Left renal pelvis (tissue), 4 donors: Measurements from ENCODE around the gene OR52J3. TPM values are rescaled to one million over a fixed set of nuclear protein-coding genes. Genes with fewer than 3 reads are reported as not detected.

Experiments
- DNase-seq, 4 donors: peaks; one replicate each; pipeline ENCODE4 v3.0.0-alpha.2; 2013; ENCODE audit warnings: low read depth in 4 of 4, low spot score in 3 of 4
- polyA plus RNA-seq, 4 donors: library from polyadenylated mRNA; unstranded; fragments of 120-200 nt; gene quantifications; one replicate each; pipeline ENCODE4 v1.2.1, GENCODE V29; 2013; ENCODE audit not compliant: insufficient read length in 4 of 4

OR52J3 gene
- polyA plus RNA-seq, 4 donors = not detected

- no peak for DNase-seq
Observed at GRCh38 chr11:5092821-5093585, 46.7 kb downstream of the OR52J3 start.

- DNase-seq = no peak
Observed at GRCh38 chr11:5096011-5096410, 49.7 kb downstream of the OR52J3 start.

Other genes starting within 250 kb of the OR52J3 start
- gene OR52R1, start 242.1 kb upstream of the OR52J3 start, polyA plus RNA-seq = not detected
- not detected for gene OR51F2, start 225.2 kb upstream of the OR52J3 start, polyA plus RNA-seq
- gene OR51S1, start 197.3 kb upstream of the OR52J3 start, polyA plus RNA-seq = not detected
- gene OR51T1, start 164.6 kb upstream of the OR52J3 start, polyA plus RNA-seq = not detected
- not detected for gene OR51A7, start 142.7 kb upstream of the OR52J3 start, polyA plus RNA-seq
- under 1 TPM in 1 of 4 donors, not detected in 3; 0.08 TPM for gene OR51G2, start 127.2 kb upstream of the OR52J3 start, polyA plus RNA-seq
- not detected for gene OR51G1, start 122.2 kb upstream of the OR52J3 start, polyA plus RNA-seq
- under 1 TPM in 1 of 4 donors, not detected in 3; 0.05 TPM for gene OR51A4, start 98.9 kb upstream of the OR52J3 start, polyA plus RNA-seq
- not detected for gene OR51A2, start 90.8 kb upstream of the OR52J3 start, polyA plus RNA-seq
- under 1 TPM in 3 of 4 donors, not detected in 1; 0.05 to 0.06 (median 0.05) TPM for gene OR51L1, start 51.7 kb upstream of the OR52J3 start, polyA plus RNA-seq
- gene OR52E2, start 13.1 kb downstream of the OR52J3 start, polyA plus RNA-seq = not detected
- not detected for gene OR52E1, start 23.0 kb downstream of the OR52J3 start, polyA plus RNA-seq
- not detected for gene OR52A5, start 91.8 kb downstream of the OR52J3 start, polyA plus RNA-seq
- gene OR52A1, start 108.2 kb downstream of the OR52J3 start, polyA plus RNA-seq = under 1 TPM in 2 of 4 donors, not detected in 2; 0.01 to 0.05 TPM
- not detected for gene OR51V1, start 154.2 kb downstream of the OR52J3 start, polyA plus RNA-seq
- 1,000 to 10,000 TPM in 1 of 4 donors, 100 to 1,000 TPM in 2, 10 to 100 TPM in 1; 99.7 to 2,476 (median 158) TPM for gene HBB, start 180.5 kb downstream of the OR52J3 start, polyA plus RNA-seq
- gene HBD, start 188.0 kb downstream of the OR52J3 start, polyA plus RNA-seq = 1 to 10 TPM; 1.1 to 2.9 (median 1.5) TPM
- gene HBG1, start 203.3 kb downstream of the OR52J3 start, polyA plus RNA-seq = 10 to 100 TPM in 1 of 4 donors, 1 to 10 TPM in 3; 6.7 to 37.9 (median 9.1) TPM
- over 10,000 TPM in 1 of 4 donors, 1,000 to 10,000 TPM in 3; 1,504 to 42,529 (median 2,280) TPM for gene HBG2, start 208.3 kb downstream of the OR52J3 start, polyA plus RNA-seq
- 10 to 100 TPM in 2 of 4 donors, 1 to 10 TPM in 2; 4.2 to 97.8 (median 8.2) TPM for gene HBE1, start 223.4 kb downstream of the OR52J3 start, polyA plus RNA-seq